Astrocyte of the spinal cord (primary cell): ENCODE data around the gene BCL2L13.

Source experiments
- DNase-seq: peaks from one replicate; pipeline ENCODE4 v3.0.0; 2011; ENCODE audit warnings: low read depth, low spot score
- H3K4me3 ChIP-seq: 2 replicates; pipeline ENCODE4 v1.5.1; 2011; ENCODE audit warnings: low read depth, mild to moderate bottlenecking, low read length, moderate library complexity
- CTCF ChIP-seq: IDR thresholded peaks from 2 replicates; pipeline ENCODE4 v1.5.1; 2012; ENCODE audit warnings: low read depth, mild to moderate bottlenecking, low read length, inconsistent platforms
- in situ Hi-C: cut with HindIII; loops from 2 replicates; pipeline ENCODE4 v1.10.0; 2017; ENCODE audit warnings: low sequenced_read_pairs

Gene BCL2L13

GRCh38 chr22:17724678-17725499 lies 86.3 kb downstream of the BCL2L13 start:
- H3K4me3 ChIP-seq, result no peak overlapping the region
- in situ Hi-C loops, result no loop called here
- no peak for TF ChIP-seq CTCF
- no peak for DNase-seq

- in situ Hi-C loops, result no loop called here
Observed at GRCh38 chr22:17725500-17725796, 86.9 kb downstream of the BCL2L13 start.

GRCh38 chr22:17726006-17726927 lies 87.7 kb downstream of the BCL2L13 start:
- no peak for TF ChIP-seq CTCF
- no peak overlapping the region for H3K4me3 ChIP-seq
- in situ Hi-C loops, result no loop called here
- peak; percentile 34 for DNase-seq

More at GRCh38 chr22:17725500-17725796, 86.9 kb downstream of the BCL2L13 start:
- no peak for TF ChIP-seq CTCF
- no peak overlapping the region for H3K4me3 ChIP-seq
- DNase-seq, result no peak

- TF ChIP-seq CTCF, result no peak
- no peak for DNase-seq
- in situ Hi-C loops, result no loop called here
- no peak overlapping the region for H3K4me3 ChIP-seq
Observed at GRCh38 chr22:17726928-17727897, 88.7 kb downstream of the BCL2L13 start.

GRCh38 chr22:17728786-17729185 lies 90.2 kb downstream of the BCL2L13 start:
- no peak for TF ChIP-seq CTCF
- no peak overlapping the region for H3K4me3 ChIP-seq
- in situ Hi-C loops, result no loop called here
- DNase-seq, result no peak

- H3K4me3 ChIP-seq, result no peak overlapping the region
- in situ Hi-C loops, result no loop called here
- DNase-seq, result no peak
- no peak for TF ChIP-seq CTCF
Observed at GRCh38 chr22:17729561-17729960, 91.0 kb downstream of the BCL2L13 start.
